HUES64 (cell line): Measurements from ENCODE around the gene SLC29A2.
A peak's percentile ranks its signal among the peaks of the same experiment; 100 is the strongest.
"Not testable (repeated sequence)": the region's sequence is repeated elsewhere in the genome, so short reads cannot be mapped to it uniquely, and the experiment has no call there.

Experiments
- H3K27ac ChIP-seq: 2 replicates; pipeline ENCODE4 v1.7.0; 2013; ENCODE audit warnings: low read depth, low read length, inconsistent platforms
- H3K27me3 ChIP-seq: 2 replicates; pipeline ENCODE4 v1.6.1; 2013; ENCODE audit warnings: mild to moderate bottlenecking, low read length; ENCODE audit not compliant: insufficient read depth
- H3K36me3 ChIP-seq: 2 replicates; pipeline ENCODE4 v1.6.1; 2013; ENCODE audit warnings: mild to moderate bottlenecking, low read length; ENCODE audit not compliant: insufficient read depth
- H3K4me1 ChIP-seq: 2 replicates; pipeline ENCODE4 v1.6.1; 2013; ENCODE audit warnings: mild to moderate bottlenecking, low read length, moderate library complexity; ENCODE audit not compliant: insufficient read depth
- H3K4me3 ChIP-seq: 2 replicates; pipeline ENCODE4 v1.5.1; 2013; ENCODE audit warnings: mild to moderate bottlenecking, low read length, moderate library complexity
- H3K9ac ChIP-seq: 2 replicates; pipeline ENCODE4 v1.6.1; 2013; ENCODE audit warnings: mild to moderate bottlenecking, low read depth, low read length
- H3K9me3 ChIP-seq: 2 replicates; pipeline ENCODE4 v1.6.1; 2013; ENCODE audit warnings: low read depth, low read length; ENCODE audit not compliant: insufficient read depth
- WGBS: fragments of 150-250, 120-280 bp; methylation state at CpG from one replicate; pipeline ENCODE4 v1.1.7; 2013; ENCODE audit warnings: missing lambda C conversion rate; 5-methylcytosine and 5-hydroxymethylcytosine counted together

Gene SLC29A2

GRCh38 chr11:66411323-66411722 is 39.8 kb upstream of the SLC29A2 start:
- H3K4me1 ChIP-seq: peaks cover 29% of the 10 kb centered on the region
- H3K27me3 ChIP-seq: no peaks in the 10 kb centered on the region
- H3K9ac ChIP-seq: no peak overlapping the region
- no peak overlapping the region for H3K4me3 ChIP-seq
- no peaks in the 10 kb centered on the region for H3K36me3 ChIP-seq
- WGBS: 90% methylated on average over 4 of the region's 4 CpGs
- H3K27ac ChIP-seq: no peak overlapping the region
- no peaks in the 10 kb centered on the region for H3K9me3 ChIP-seq

DNA sequence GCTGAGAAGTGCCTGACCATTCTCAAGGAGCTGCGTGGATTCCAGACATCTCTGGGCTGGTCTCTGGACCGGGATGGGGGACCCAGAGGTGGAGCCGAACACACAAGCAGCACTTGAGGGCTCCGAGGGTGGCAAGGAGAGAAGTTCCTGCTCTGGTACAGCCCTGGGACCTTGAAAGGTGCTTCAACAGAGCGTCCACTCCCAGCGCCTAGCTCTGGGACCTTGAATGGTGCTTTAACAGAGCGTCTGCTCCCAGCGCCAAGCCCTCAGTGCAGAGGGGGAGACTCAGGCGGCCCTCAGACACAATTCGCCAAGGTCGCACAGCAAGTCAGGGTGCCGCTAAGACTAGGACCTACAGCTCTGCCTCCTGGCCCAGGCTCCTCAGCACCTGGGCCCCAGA is 38.6 kb upstream of the SLC29A2 start:
- H3K27ac ChIP-seq: no peak overlapping the region
- H3K27me3 ChIP-seq: no peaks in the 10 kb centered on the region
- no peak overlapping the region for H3K9ac ChIP-seq
- no peaks in the 10 kb centered on the region for H3K9me3 ChIP-seq
- no peaks in the 10 kb centered on the region for H3K36me3 ChIP-seq
- WGBS: 94% methylated on average over 12 of the region's 12 CpGs
- no peak overlapping the region for H3K4me3 ChIP-seq
- peaks cover 28% of the 10 kb centered on the region for H3K4me1 ChIP-seq

DNA sequence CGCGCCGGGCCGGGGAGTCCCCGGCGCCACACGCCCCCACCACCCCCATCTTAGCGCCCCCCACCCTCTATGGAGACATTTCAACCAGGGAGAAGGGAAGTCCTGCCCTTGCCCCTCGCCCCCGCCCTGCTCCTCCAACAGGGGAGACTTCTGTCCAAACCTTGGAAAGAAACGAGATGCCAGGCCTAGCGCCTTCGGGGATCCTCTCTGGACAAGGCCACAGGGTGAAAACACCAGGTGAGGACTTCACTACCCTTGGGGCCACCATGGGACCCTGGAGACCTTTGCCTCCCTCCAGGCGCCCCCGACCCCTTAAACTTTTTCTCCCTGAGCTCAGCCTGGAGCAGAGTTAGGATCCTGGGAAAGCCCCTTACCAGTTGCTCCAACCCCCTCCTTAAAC is 37.7 kb upstream of the SLC29A2 start:
- Histone ChIP-seq H3K9ac (peak overlapping the region; percentile 71; the same call in 1 of the 2 replicates), H3K27me3 (no peaks in the 10 kb centered on the region)
- 25% methylated on average over 15 of the region's 15 CpGs for WGBS

DNA sequence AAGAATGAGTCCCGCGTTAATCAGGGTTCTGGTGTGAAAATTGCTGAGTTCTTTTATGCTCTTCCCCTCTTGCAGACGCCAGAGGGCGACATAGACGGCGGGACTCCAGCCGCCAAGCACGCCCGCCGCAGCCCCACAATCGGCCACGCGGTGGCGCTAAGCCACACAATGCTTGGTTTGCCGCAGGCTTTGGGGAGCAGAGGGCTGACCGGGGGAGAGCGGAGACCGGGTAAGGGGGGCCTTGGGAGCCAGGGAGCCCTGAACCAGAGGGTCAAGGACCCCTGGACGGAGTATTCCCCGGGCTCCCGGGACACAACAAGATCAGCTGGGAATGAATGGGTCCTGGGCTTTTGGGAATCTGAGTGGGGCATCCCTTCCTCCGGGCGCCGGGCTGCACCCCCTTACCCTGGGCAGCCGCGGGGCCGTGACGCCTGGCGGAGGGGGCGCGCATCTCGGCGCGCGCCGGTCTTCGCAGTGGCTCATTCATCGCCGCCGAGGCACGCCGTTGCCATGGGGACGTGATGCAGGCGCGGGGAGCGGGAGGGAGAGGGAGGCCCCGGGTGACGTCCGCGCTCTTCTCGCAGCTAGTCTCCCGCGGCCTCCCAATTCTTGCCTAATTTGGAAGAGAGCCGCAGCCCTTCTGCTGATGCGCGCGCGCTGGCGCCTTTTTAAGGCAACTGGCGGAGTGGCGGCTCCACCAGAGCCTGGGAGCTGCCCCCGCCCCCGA is 37.1 kb upstream of the SLC29A2 start:
- under 1% methylated on average over 63 of the region's 63 CpGs for WGBS
- Histone ChIP-seq H3K4me1 (peaks cover 14% of the 10 kb centered on the region), H3K9ac (peak overlapping the region; percentile 48; the same call in 1 of the 2 replicates), H3K36me3 (no peaks in the 10 kb centered on the region), H3K4me3 (peak overlapping the region; percentile 70), H3K9me3 (no peaks in the 10 kb centered on the region), H3K27ac (peak overlapping the region; percentile 89), H3K27me3 (no peaks in the 10 kb centered on the region)

More for the DNA sequence above, 37.7 kb upstream of the SLC29A2 start:
- Histone ChIP-seq H3K4me1 (peaks cover 19% of the 10 kb centered on the region), H3K27ac (peak overlapping the region; percentile 81; the same call in 1 of the 2 replicates), H3K9me3 (no peaks in the 10 kb centered on the region), H3K36me3 (no peaks in the 10 kb centered on the region), H3K4me3 (peak overlapping the region; percentile 70)

DNA sequence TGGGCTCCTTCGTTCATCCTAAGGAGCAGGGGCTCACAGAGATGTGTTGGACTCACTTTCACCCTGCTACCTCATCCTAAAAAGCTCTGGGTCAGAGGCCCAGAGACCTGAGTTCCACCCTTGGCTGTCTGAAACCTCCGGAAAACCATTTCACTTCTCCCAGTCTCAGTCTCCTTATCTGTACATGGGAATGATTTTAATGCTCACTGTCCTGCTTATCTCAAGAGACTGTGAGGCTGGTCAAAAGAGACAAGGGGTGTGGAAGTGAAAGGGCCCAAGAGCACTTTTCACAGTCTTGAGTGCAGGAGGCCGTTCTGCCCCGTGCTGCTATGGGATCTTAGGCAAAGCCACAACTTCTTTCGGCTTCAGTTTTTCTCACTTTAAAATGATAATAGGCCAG is 36.1 kb upstream of the SLC29A2 start:
- Histone ChIP-seq H3K9me3 (no peaks in the 10 kb centered on the region), H3K4me1 (peaks cover 10% of the 10 kb centered on the region; the same call in 1 of the 2 replicates), H3K4me3 (no peak overlapping the region), H3K36me3 (no peaks in the 10 kb centered on the region), H3K9ac (no peak overlapping the region), H3K27me3 (no peaks in the 10 kb centered on the region), H3K27ac (no peak overlapping the region)
- 80% methylated on average over 4 of the region's 5 CpGs for WGBS

DNA sequence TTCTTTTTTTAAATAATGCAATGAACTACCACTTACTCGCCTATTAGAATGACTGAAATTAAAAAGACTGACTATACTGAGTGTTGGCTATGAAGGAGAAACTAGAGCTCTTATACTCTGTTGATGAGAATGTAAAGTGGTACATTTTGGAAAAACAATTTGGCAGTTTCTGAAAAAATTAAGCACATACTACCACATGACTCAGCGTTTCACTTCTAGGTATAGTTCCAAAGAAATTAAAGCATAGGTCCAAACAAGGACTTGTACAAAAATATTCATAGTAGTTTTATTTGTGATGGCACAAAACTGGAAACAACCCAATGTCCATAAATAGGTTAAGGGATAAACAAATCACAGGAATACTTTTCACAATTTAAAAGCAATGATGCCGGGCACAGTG is 22.4 kb upstream of the SLC29A2 start:
- 99% methylated on average over 3 of the region's 3 CpGs for WGBS
- Histone ChIP-seq H3K9ac (no peak overlapping the region), H3K4me3 (no peak overlapping the region), H3K36me3 (no peaks in the 10 kb centered on the region), H3K27ac (no peak overlapping the region), H3K9me3 (no peaks in the 10 kb centered on the region), H3K27me3 (no peaks in the 10 kb centered on the region), H3K4me1 (no peaks in the 10 kb centered on the region)

- Histone ChIP-seq H3K27ac (no peak overlapping the region), H3K4me3 (no peak overlapping the region), H3K27me3 (peaks cover 7% of the 10 kb centered on the region; the same call in 1 of the 2 replicates), H3K9me3 (no peaks in the 10 kb centered on the region), H3K36me3 (no peaks in the 10 kb centered on the region), H3K4me1 (no peaks in the 10 kb centered on the region), H3K9ac (no peak overlapping the region)
- 97% methylated on average over 5 of the region's 6 CpGs for WGBS
These were observed 19.8 kb upstream of the SLC29A2 start for GRCh38 chr11:66391322-66391721.

DNA sequence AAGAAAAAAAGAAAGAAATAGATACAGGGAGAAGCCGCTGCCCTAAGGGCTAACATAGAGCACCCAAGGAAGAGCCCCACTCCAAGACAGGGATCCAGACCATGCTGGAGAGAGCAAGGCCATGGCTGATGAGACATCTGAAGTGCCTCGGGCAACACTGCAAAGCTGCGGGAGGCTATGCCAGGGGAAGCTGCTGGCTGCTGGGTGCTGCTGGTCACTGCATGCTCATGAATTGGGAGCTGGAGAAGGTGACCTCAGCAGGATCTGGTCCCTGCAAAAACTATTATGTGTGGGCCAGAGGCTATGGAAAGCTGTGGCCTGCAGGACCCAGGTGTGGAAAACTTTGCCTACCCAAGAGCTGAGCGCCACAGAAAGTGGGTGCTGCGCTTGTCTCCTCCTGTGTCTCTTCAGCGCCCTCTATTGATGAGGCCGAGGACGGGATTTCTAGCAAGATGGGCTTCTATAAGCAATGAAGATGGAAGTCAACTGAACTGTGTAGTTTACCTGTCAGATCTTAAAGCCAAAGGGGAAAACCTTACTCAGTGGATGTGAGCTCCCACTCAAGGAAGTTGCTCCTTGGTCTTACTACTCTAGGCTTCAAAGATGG is 17.3 kb upstream of the SLC29A2 start:
- Histone ChIP-seq H3K4me1 (no peaks in the 10 kb centered on the region), H3K9ac (no peak overlapping the region), H3K9me3 (no peaks in the 10 kb centered on the region), H3K27me3 (peaks cover 7% of the 10 kb centered on the region; the same call in 1 of the 2 replicates), H3K4me3 (no peak overlapping the region), H3K36me3 (no peaks in the 10 kb centered on the region), H3K27ac (no peak overlapping the region)
- WGBS: 38% methylated on average over 8 of the region's 8 CpGs

- Histone ChIP-seq H3K9me3 (no peaks in the 10 kb centered on the region), H3K9ac (0 out of 2 replicates have a peak overlapping the region, but pooled peaks have one; percentile 10), H3K36me3 (no peaks in the 10 kb centered on the region), H3K27ac (no peak overlapping the region), H3K4me1 (no peaks in the 10 kb centered on the region), H3K27me3 (peaks cover 7% of the 10 kb centered on the region; the same call in 1 of the 2 replicates), H3K4me3 (peak overlapping the region; percentile 33)
- WGBS: 23% methylated on average over 20 of the region's 20 CpGs
These were observed 14.9 kb upstream of the SLC29A2 start for GRCh38 chr11:66386171-66387069.

GRCh38 chr11:66384316-66384715 is 12.8 kb upstream of the SLC29A2 start:
- H3K9me3 ChIP-seq, H3K9ac ChIP-seq, H3K36me3 ChIP-seq, H3K4me1 ChIP-seq, H3K27ac ChIP-seq, H3K4me3 ChIP-seq, H3K27me3 ChIP-seq: not testable (repeated sequence)
- WGBS: 93% methylated on average over 13 of the region's 13 CpGs

- WGBS: 48% methylated on average over 7 of the region's 7 CpGs
- not testable (repeated sequence) for H3K4me3 ChIP-seq, H3K36me3 ChIP-seq, H3K4me1 ChIP-seq, H3K9me3 ChIP-seq, H3K9ac ChIP-seq, H3K27ac ChIP-seq, H3K27me3 ChIP-seq
These were observed 8.7 kb upstream of the SLC29A2 start for GRCh38 chr11:66380264-66380663.
